ENCODE measurements around the gene LNPEP. TPM values are rescaled to one million over a fixed set of nuclear protein-coding genes. Genes with fewer than 3 reads are reported as not detected.

LNPEP gene
- total RNA-seq, 4 donors from 2014 or later: 64.8 to 111 (median 80.5) TPM

DNA sequence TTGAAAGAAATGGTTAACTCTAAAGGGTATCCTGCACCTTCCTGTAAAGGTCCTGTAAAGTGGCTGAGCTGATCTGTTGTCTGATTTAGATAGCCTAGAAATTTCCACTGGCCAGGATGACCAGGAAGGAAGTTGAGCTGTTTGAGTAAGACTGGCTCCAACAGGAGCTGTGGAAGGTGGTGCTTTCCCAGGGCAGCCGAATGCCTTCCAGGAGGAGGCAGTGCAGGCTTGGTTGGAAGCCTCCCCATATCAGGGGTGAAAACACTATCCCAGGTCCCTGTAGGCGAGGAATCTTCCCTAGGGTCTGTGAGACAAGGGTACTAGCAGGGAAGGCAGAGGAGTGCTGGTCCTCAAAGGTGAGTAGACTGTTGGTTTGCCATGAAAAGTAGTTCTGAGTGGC is 108.2 kb downstream of the LNPEP start:
- H3K36me3 ChIP-seq: no peaks in the 10 kb centered on the region
- no peak overlapping the region for H3K27ac ChIP-seq
- no peaks in the 10 kb centered on the region for H3K27me3 ChIP-seq
- no peak overlapping the region for H3K4me3 ChIP-seq
- H3K9me3 ChIP-seq: no peaks in the 10 kb centered on the region
- TF ChIP-seq, protein P1, sequence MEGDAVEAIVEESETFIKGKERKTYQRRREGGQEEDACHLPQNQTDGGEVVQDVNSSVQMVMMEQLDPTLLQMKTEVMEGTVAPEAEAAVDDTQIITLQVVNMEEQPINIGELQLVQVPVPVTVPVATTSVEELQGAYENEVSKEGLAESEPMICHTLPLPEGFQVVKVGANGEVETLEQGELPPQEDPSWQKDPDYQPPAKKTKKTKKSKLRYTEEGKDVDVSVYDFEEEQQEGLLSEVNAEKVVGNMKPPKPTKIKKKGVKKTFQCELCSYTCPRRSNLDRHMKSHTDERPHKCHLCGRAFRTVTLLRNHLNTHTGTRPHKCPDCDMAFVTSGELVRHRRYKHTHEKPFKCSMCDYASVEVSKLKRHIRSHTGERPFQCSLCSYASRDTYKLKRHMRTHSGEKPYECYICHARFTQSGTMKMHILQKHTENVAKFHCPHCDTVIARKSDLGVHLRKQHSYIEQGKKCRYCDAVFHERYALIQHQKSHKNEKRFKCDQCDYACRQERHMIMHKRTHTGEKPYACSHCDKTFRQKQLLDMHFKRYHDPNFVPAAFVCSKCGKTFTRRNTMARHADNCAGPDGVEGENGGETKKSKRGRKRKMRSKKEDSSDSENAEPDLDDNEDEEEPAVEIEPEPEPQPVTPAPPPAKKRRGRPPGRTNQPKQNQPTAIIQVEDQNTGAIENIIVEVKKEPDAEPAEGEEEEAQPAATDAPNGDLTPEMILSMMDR (IDR thresholded peaks at IDR 0.05): peak in 3 of 4 experiments; percentile 15 to 61 (median 24)
- TF ChIP-seq EP300 (IDR thresholded peaks at IDR 0.05): no peak
- no peak for TF ChIP-seq POLR2A (IDR thresholded peaks at IDR 0.05)
- TF ChIP-seq POLR2AphosphoS5 (IDR thresholded peaks at IDR 0.05): no peak
- no peak for ATAC-seq
- WGBS, 2 donors (ENCODE audit: low coverage in 1 of 2): 52 to 80% methylated on average over 1 to 2 of the region's 2 CpGs
- H3K4me1 ChIP-seq: no peaks in the 10 kb centered on the region

DNA sequence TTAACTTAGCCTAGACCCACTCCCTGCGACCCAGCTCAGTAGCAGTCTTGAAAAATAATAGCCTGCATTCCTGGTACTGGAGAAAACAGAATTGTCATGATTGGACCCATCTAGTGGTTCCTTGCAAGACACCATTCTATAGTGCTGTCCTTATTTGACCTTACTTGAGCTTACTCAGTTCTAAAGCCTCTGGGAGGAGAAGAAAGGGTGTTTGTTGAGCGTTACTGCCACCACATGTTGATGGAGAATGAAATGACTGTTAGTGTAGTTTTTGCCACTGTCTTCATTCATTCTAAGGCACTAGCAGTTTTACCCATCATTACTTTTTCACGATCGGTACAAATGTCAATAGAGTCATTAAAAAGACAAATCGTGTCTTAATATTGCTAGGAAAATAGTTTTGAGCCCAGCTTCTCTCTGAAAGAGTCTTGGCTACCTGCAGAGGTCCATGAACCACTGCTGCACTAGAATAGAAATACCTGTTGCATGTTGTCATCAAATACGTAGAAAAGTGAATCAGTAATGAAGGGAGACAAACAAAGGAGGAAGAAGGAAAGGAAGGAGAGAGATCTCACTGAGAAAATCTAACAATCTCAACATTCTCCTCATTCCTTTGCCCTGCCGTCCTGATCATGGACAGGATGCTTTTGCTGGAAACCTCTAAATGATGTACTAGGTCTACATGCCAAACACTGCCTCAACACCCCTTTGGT is 110.5 kb downstream of the LNPEP start:
- H3K4me1 ChIP-seq: no peaks in the 10 kb centered on the region
- no peak overlapping the region for H3K4me3 ChIP-seq
- ATAC-seq: no peak
- H3K9me3 ChIP-seq: no peaks in the 10 kb centered on the region
- TF ChIP-seq POLR2AphosphoS5 (IDR thresholded peaks at IDR 0.05) (no peak), EP300 (IDR thresholded peaks at IDR 0.05) (no peak), POLR2A (IDR thresholded peaks at IDR 0.05) (no peak)
- TF ChIP-seq, protein P1 (IDR thresholded peaks at IDR 0.05): no peak
- no peaks in the 10 kb centered on the region for H3K27me3 ChIP-seq
- H3K36me3 ChIP-seq: no peaks in the 10 kb centered on the region
- no peak overlapping the region for H3K27ac ChIP-seq
- WGBS, 2 donors (ENCODE audit: low coverage in 1 of 2): 74 to 75% methylated on average over 6 to 7 of the region's 7 CpGs

DNA sequence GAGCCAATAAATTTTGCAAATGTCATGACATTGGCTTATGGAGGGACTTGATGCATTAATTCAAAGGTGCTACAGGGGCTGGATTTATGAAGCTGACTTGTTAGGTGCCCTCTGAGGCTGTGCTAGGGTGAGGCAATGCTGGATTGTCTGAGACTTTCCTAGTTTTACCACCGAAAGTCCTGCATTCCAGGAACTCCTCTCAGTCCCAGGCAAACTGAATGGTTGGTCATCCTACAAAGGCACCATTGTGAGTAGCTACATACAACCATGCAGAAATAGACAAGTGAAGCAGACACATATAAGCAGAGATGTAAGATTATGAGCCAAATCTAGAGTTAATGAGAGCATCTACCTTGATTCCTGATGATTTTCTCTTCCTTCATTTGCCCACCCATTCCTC is 111.2 kb downstream of the LNPEP start:
- Histone ChIP-seq H3K4me3 (no peak overlapping the region), H3K27ac (no peak overlapping the region), H3K36me3 (no peaks in the 10 kb centered on the region), H3K4me1 (no peaks in the 10 kb centered on the region), H3K27me3 (no peaks in the 10 kb centered on the region), H3K9me3 (no peaks in the 10 kb centered on the region)
- TF ChIP-seq POLR2A (IDR thresholded peaks at IDR 0.05): no peak
- TF ChIP-seq, protein P1 (IDR thresholded peaks at IDR 0.05): no peak
- TF ChIP-seq POLR2AphosphoS5 (IDR thresholded peaks at IDR 0.05): no peak
- no peak for TF ChIP-seq EP300 (IDR thresholded peaks at IDR 0.05)
- 83% methylated on average over 1 of the region's 1 CpG; no CpG with 5 or more reads in 1 of the 2 donors for WGBS, 2 donors (ENCODE audit: low coverage in 1 of 2)
- no peak for ATAC-seq

DNA sequence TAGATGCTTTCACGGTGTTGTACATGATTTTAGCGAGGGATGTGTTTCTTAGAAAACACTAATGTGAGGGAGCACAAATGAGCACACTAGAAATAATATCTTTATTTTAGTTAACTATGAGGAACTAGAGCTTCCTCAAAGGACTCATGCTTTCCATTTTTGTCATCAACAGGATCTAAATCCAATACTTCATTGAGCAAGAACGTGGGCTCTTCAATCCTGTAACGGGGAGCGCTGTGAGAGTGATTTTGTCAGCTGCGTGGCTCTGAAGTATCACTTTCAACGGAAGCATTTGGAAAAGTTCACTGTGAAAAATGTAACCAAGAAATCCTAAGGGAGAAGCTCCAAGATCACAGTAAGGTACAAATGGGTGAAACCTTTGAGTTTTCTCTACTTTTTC is 113.3 kb downstream of the LNPEP start:
- H3K27me3 ChIP-seq: no peaks in the 10 kb centered on the region
- H3K36me3 ChIP-seq: no peaks in the 10 kb centered on the region
- no peaks in the 10 kb centered on the region for H3K4me1 ChIP-seq
- H3K27ac ChIP-seq: no peak overlapping the region
- TF ChIP-seq POLR2A (IDR thresholded peaks at IDR 0.05): no peak
- no peak for TF ChIP-seq EP300 (IDR thresholded peaks at IDR 0.05)
- no peak for TF ChIP-seq POLR2AphosphoS5 (IDR thresholded peaks at IDR 0.05)
- TF ChIP-seq, protein P1 (IDR thresholded peaks at IDR 0.05): no peak
- WGBS, 2 donors (ENCODE audit: low coverage in 1 of 2): 80 to 81% methylated on average over 7 of the region's 7 CpGs
- H3K4me3 ChIP-seq: no peak overlapping the region
- ATAC-seq: no peak
- H3K9me3 ChIP-seq: no peaks in the 10 kb centered on the region

DNA sequence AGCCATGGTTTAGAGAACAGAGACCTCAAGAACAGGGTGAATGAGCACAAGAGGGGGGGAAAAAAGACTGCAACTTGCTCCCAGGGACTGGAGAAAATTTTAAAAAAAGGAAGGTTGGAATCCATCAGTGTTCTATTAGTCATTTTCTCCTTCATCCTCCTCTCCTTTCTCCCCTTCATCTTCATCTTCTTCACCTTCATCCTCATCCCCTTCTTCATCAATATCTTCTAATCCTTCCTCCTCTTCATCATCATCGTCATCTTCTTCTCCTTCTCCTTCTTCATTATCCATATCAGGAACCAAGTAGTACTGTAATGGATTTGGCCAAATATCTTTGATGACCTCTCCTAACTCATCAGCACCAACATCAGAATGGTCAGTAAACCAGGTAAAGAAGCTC is 120.4 kb downstream of the LNPEP start:
- Histone ChIP-seq H3K27ac (no peak overlapping the region), H3K4me3 (no peak overlapping the region), H3K27me3 (no peaks in the 10 kb centered on the region), H3K4me1 (no peaks in the 10 kb centered on the region), H3K36me3 (no peaks in the 10 kb centered on the region), H3K9me3 (peaks cover 0 to 9% (median 0%) of the 10 kb centered on the region in 3 donors)
- 94 to 100% methylated on average over 1 of the region's 1 CpG for WGBS, 2 donors (ENCODE audit: low coverage in 1 of 2)
- ATAC-seq: no peak
- TF ChIP-seq POLR2AphosphoS5 (IDR thresholded peaks at IDR 0.05): no peak
- no peak for TF ChIP-seq EP300 (IDR thresholded peaks at IDR 0.05)
- TF ChIP-seq, protein P1 (IDR thresholded peaks at IDR 0.05): no peak
- no peak for TF ChIP-seq POLR2A (IDR thresholded peaks at IDR 0.05)
